Vagina (tissue), 2 donors: ENCODE data around the gene PLEKHA8.

Experiments used
- CTCF ChIP-seq, 3 experiments: fragments of 450-650 bp in 2 of 3; fragments of 200-600 bp in 1 of 3; sonication (generic) in 1 of 3; IDR thresholded peaks; one replicate each; pipeline ENCODE4 v1.5.1; 2017 to 2019; ENCODE audit warnings: antibody characterized with exemption in 3 of 3, mild to moderate bottlenecking in 2 of 3, moderate library complexity in 2 of 3
- POLR2AphosphoS5 ChIP-seq, 2 donors: sonication (generic); formaldehyde crosslinking; IDR thresholded peaks; one replicate each; pipeline ENCODE4 v1.9.0; 2017; ENCODE audit warnings: antibody characterized with exemption in 2 of 2, mild to moderate bottlenecking in 2 of 2, low read depth in 1 of 2; ENCODE audit not compliant: insufficient read depth in 1 of 2

- TF ChIP-seq CTCF (IDR thresholded peaks at IDR 0.05), result no peak
- TF ChIP-seq POLR2AphosphoS5 (IDR thresholded peaks at IDR 0.05; ENCODE audit: insufficient read depth in 1 of 2, low read depth in 1 of 2), result no peak
These were observed 131.0 kb downstream of the PLEKHA8 start for GRCh38 chr7:30159163-30159562.
